Adrenal gland (tissue), 5 donors: ENCODE measurements around the gene ALG1.
"Not testable (repeated sequence)": the region's sequence is repeated elsewhere in the genome, so short reads cannot be mapped to it uniquely, and the experiment has no call there.

Experiments
- CTCF ChIP-seq, 6 experiments: fragments of 450-650 bp in 4 of 6; fragments of 200-600 bp in 2 of 6; sonication (generic) in 1 of 6; IDR thresholded peaks; 1 replicate in 5 of 6; 2 replicates in 1 of 6; pipeline versions ENCODE4 v1.5.1 to v1.8.0; 2016 to 2021; ENCODE audit warnings: antibody characterized with exemption in 6 of 6, mild to moderate bottlenecking in 2 of 6, moderate library complexity in 1 of 6
- POLR2A ChIP-seq, 2 donors: fragments of 450-650 bp; IDR thresholded peaks; one replicate each; pipeline ENCODE4 v1.6.1; 2017; ENCODE audit warnings: antibody characterized with exemption in 2 of 2, mild to moderate bottlenecking in 2 of 2, moderate library complexity in 1 of 2
- donor health status: DM: no; HTN: no; CAD: no.

- not testable (repeated sequence) for TF ChIP-seq POLR2A, CTCF (IDR thresholded peaks at IDR 0.05)
Measured at GRCh38 chr16:5073771-5074170, 2.1 kb downstream of the ALG1 start.
